Progenitor cell of endocrine pancreas (in vitro differentiated cells): ENCODE measurements around the gene CD274. TPM values are rescaled to one million over a fixed set of nuclear protein-coding genes. Genes with fewer than 3 reads are reported as not detected.
"Not testable (repeated sequence)": the region's sequence is repeated elsewhere in the genome, so short reads cannot be mapped to it uniquely, and the experiment has no call there.

Experiments used
- DNase-seq: peaks from one replicate; pipeline ENCODE4 v3.0.0; 2021; ENCODE audit warnings: low spot score; ENCODE audit not compliant: unreplicated experiment
- H3K27ac Mint-ChIP-seq: 2 replicates; pipeline ENCODE4 v1.8.0; 2021; ENCODE audit warnings: mild to moderate bottlenecking, moderate library complexity, mixed read lengths
- H3K27me3 Mint-ChIP-seq: 2 replicates; pipeline ENCODE4 v1.8.0; 2021; ENCODE audit warnings: mixed read lengths
- H3K36me3 Mint-ChIP-seq: 2 replicates; pipeline ENCODE4 v1.8.0; 2022; ENCODE audit warnings: mixed read lengths; ENCODE audit not compliant: insufficient read depth
- H3K4me1 Mint-ChIP-seq: 2 replicates; pipeline ENCODE4 v1.8.0; 2021; ENCODE audit warnings: low read depth, mixed read lengths
- H3K4me3 Mint-ChIP-seq: 2 replicates; pipeline ENCODE4 v1.8.0; 2021; ENCODE audit warnings: low read depth, mild to moderate bottlenecking, moderate library complexity, mixed read lengths
- H3K9me3 Mint-ChIP-seq: 2 replicates; pipeline ENCODE4 v1.8.0; 2021; ENCODE audit warnings: low read depth, mixed read lengths
- CTCF ChIP-seq: fragments of 200-600 bp; sonication (generic); IDR thresholded peaks from one replicate; pipeline ENCODE4 v1.5.0; 2021; ENCODE audit warnings: antibody characterized with exemption, mild to moderate bottlenecking; ENCODE audit not compliant: unreplicated experiment
- total RNA-seq: library from RNA; stranded (reverse); gene quantifications from 2 replicates; pipeline ENCODE4 v1.2.1, GENCODE V29; 2021

Gene CD274
- total RNA-seq, 1 donor from 2014 or later: 0.29 TPM

GRCh38 chr9:5459289-5459829, 9.0 kb downstream of the CD274 start:
- no peak for TF ChIP-seq CTCF
- no peaks in the 10 kb centered on the region for H3K9me3 Mint-ChIP-seq
- DNase-seq: no peak
- H3K27me3 Mint-ChIP-seq: no peaks in the 10 kb centered on the region
- no peak overlapping the region for H3K4me3 Mint-ChIP-seq
- H3K36me3 Mint-ChIP-seq: no peaks in the 10 kb centered on the region
- H3K4me1 Mint-ChIP-seq: peaks cover 12% of the 10 kb centered on the region
- no peak overlapping the region for H3K27ac Mint-ChIP-seq

- Mint-ChIP-seq H3K4me1 (peaks cover 12% of the 10 kb centered on the region), H3K9me3 (no peaks in the 10 kb centered on the region), H3K4me3 (no peak overlapping the region), H3K36me3 (no peaks in the 10 kb centered on the region), H3K27ac (no peak overlapping the region), H3K27me3 (no peaks in the 10 kb centered on the region)
- no peak for DNase-seq
- no peak for TF ChIP-seq CTCF
Observed at GRCh38 chr9:5460157-5460556, 9.8 kb downstream of the CD274 start.

GRCh38 chr9:5464831-5465330, 14.5 kb downstream of the CD274 start:
- H3K4me1 Mint-ChIP-seq, H3K9me3 Mint-ChIP-seq, H3K27ac Mint-ChIP-seq, DNase-seq, H3K4me3 Mint-ChIP-seq, H3K36me3 Mint-ChIP-seq, H3K27me3 Mint-ChIP-seq: not testable (repeated sequence)

- Mint-ChIP-seq H3K4me1 (no peaks in the 10 kb centered on the region), H3K4me3 (no peak overlapping the region), H3K36me3 (no peaks in the 10 kb centered on the region), H3K27me3 (no peaks in the 10 kb centered on the region), H3K27ac (no peak overlapping the region), H3K9me3 (no peaks in the 10 kb centered on the region)
- DNase-seq: no peak
- TF ChIP-seq CTCF: no peak
Observed at GRCh38 chr9:5466005-5466404, 15.7 kb downstream of the CD274 start.

- Mint-ChIP-seq H3K9me3 (no peaks in the 10 kb centered on the region), H3K4me1 (no peaks in the 10 kb centered on the region), H3K36me3 (no peaks in the 10 kb centered on the region), H3K4me3 (no peak overlapping the region), H3K27ac (no peak overlapping the region), H3K27me3 (no peaks in the 10 kb centered on the region)
- no peak for DNase-seq
- no peak for TF ChIP-seq CTCF
Observed at GRCh38 chr9:5466766-5467165, 16.4 kb downstream of the CD274 start.

GRCh38 chr9:5468850-5469249, 18.5 kb downstream of the CD274 start:
- no peaks in the 10 kb centered on the region for H3K27me3 Mint-ChIP-seq

More at GRCh38 chr9:5468850-5469249, 18.5 kb downstream of the CD274 start:
- H3K4me1 Mint-ChIP-seq: no peaks in the 10 kb centered on the region
- H3K36me3 Mint-ChIP-seq: no peaks in the 10 kb centered on the region
- no peak overlapping the region for H3K4me3 Mint-ChIP-seq
- H3K27ac Mint-ChIP-seq: no peak overlapping the region
- DNase-seq: no peak
- H3K9me3 Mint-ChIP-seq: peaks cover 5% of the 10 kb centered on the region
- TF ChIP-seq CTCF: no peak
